ENCODE data around the gene FLYWCH2.
"Not testable (repeated sequence)": the region's sequence is repeated elsewhere in the genome, so short reads cannot be mapped to it uniquely, and the experiment has no call there.

Gene FLYWCH2

GRCh38 chr16:2927010-2927646 lies 44.1 kb downstream of the FLYWCH2 start:
- peak; percentile 94 for TF ChIP-seq CTCF (IDR thresholded peaks at IDR 0.05; ENCODE audit: low read depth, low read length, missing control alignments)
- peak; percentile 60 for DNase-seq (ENCODE audit: low read depth)
- H3K4me3 ChIP-seq (ENCODE audit: low read depth, low read length) = no peak overlapping the region

GRCh38 chr16:2928151-2928550 lies 45.1 kb downstream of the FLYWCH2 start:
- not testable (repeated sequence) for H3K4me3 ChIP-seq (ENCODE audit: low read depth, low read length); DNase-seq (ENCODE audit: low read depth)

- no peak overlapping the region for H3K4me3 ChIP-seq (ENCODE audit: low read depth, low read length)
- DNase-seq (ENCODE audit: low read depth) = no peak
- TF ChIP-seq CTCF (IDR thresholded peaks at IDR 0.05; ENCODE audit: low read depth, low read length, missing control alignments) = no peak
These were observed 45.8 kb downstream of the FLYWCH2 start for GRCh38 chr16:2928796-2929195.

- no peak for DNase-seq (ENCODE audit: low read depth)
- H3K4me3 ChIP-seq (ENCODE audit: low read depth, low read length) = no peak overlapping the region
- no peak for TF ChIP-seq CTCF (IDR thresholded peaks at IDR 0.05; ENCODE audit: low read depth, low read length, missing control alignments)
These were observed 46.7 kb downstream of the FLYWCH2 start for GRCh38 chr16:2929693-2930092.

- no peak overlapping the region for H3K4me3 ChIP-seq (ENCODE audit: low read depth, low read length)
- no peak for TF ChIP-seq CTCF (IDR thresholded peaks at IDR 0.05; ENCODE audit: low read depth, low read length, missing control alignments)
- DNase-seq (ENCODE audit: low read depth) = no peak
These were observed 47.2 kb downstream of the FLYWCH2 start for GRCh38 chr16:2930236-2930635.

GRCh38 chr16:2931231-2931914 lies 48.4 kb downstream of the FLYWCH2 start:
- H3K4me3 ChIP-seq (ENCODE audit: low read depth, low read length); DNase-seq (ENCODE audit: low read depth): not testable (repeated sequence)

GRCh38 chr16:2933136-2933535 lies 50.1 kb downstream of the FLYWCH2 start:
- TF ChIP-seq CTCF (IDR thresholded peaks at IDR 0.05; ENCODE audit: low read depth, low read length, missing control alignments) = no peak
- no peak for DNase-seq (ENCODE audit: low read depth)
- H3K4me3 ChIP-seq (ENCODE audit: low read depth, low read length) = no peak overlapping the region

GRCh38 chr16:2933701-2934100 lies 50.7 kb downstream of the FLYWCH2 start:
- no peak for DNase-seq (ENCODE audit: low read depth)
- H3K4me3 ChIP-seq (ENCODE audit: low read depth, low read length) = no peak overlapping the region
- no peak for TF ChIP-seq CTCF (IDR thresholded peaks at IDR 0.05; ENCODE audit: low read depth, low read length, missing control alignments)
